SK-MEL-5 (cell line): ENCODE results near the gene MORN5. TPM values are rescaled to one million over a fixed set of nuclear protein-coding genes. Genes with fewer than 3 reads are reported as not detected.

ENCODE experiments used
- DNase-seq: peaks from one replicate; pipeline ENCODE4 v3.0.0-alpha.2; 2016; ENCODE audit warnings: low read depth, low spot score
- in situ Hi-C: cut with HindIII; loops from 2 replicates; pipeline ENCODE4 v1.10.0; 2016; ENCODE audit warnings: low sequenced_read_pairs, high pct_unique_total_duplicates, low pct_unique_long_range_greater_than_20kb
- total RNA-seq: library from RNA; depleted of rRNA; stranded (reverse); fragments of >200 nt; shearing (Covaris generic); gene quantifications from 2 replicates; pipeline ENCODE4 v1.2.3, GENCODE V29; 2014

MORN5 gene
- total RNA-seq, 1 experiment from 2014 or later: 0.32 TPM

- in situ Hi-C loops: no loop called here
- DNase-seq: no peak
These were observed 37.2 kb upstream of the MORN5 start for GRCh38 chr9:122122468-122122867.

- peak; percentile 82 for DNase-seq
- in situ Hi-C loops: no loop called here
These were observed 36.6 kb upstream of the MORN5 start for GRCh38 chr9:122122903-122123632.

GRCh38 chr9:122124048-122124447, 35.7 kb upstream of the MORN5 start:
- in situ Hi-C loops: no loop called here
- DNase-seq: no peak

- in situ Hi-C loops: no loop called here
- DNase-seq: no peak
These were observed 35.2 kb upstream of the MORN5 start for GRCh38 chr9:122124528-122124927.

- DNase-seq: peak; percentile 78
- in situ Hi-C loops: no loop called here
These were observed 34.6 kb upstream of the MORN5 start for GRCh38 chr9:122125158-122125508.

GRCh38 chr9:122125509-122126330, 34.0 kb upstream of the MORN5 start:
- in situ Hi-C loops: no loop called here
- no peak for DNase-seq

GRCh38 chr9:122126331-122127261, 33.1 kb upstream of the MORN5 start:
- no peak for DNase-seq
- in situ Hi-C loops: no loop called here

- in situ Hi-C loops: no loop called here
- no peak for DNase-seq
These were observed 32.3 kb upstream of the MORN5 start for GRCh38 chr9:122127396-122127798.

- DNase-seq: no peak
- in situ Hi-C loops: no loop called here
These were observed 31.4 kb upstream of the MORN5 start for GRCh38 chr9:122128007-122128968.

GRCh38 chr9:122128969-122129343, 30.8 kb upstream of the MORN5 start:
- in situ Hi-C loops: no loop called here
- DNase-seq: no peak

GRCh38 chr9:122129969-122130368, 29.7 kb upstream of the MORN5 start:
- no peak for DNase-seq
- in situ Hi-C loops: no loop called here

GRCh38 chr9:122130837-122131236, 28.9 kb upstream of the MORN5 start:
- in situ Hi-C loops: no loop called here
- DNase-seq: no peak

- in situ Hi-C loops: no loop called here
- DNase-seq: no peak
These were observed 28.2 kb upstream of the MORN5 start for GRCh38 chr9:122131401-122132001.

- in situ Hi-C loops: no loop called here
- DNase-seq: no peak
These were observed 27.2 kb upstream of the MORN5 start for GRCh38 chr9:122132539-122132938.

- in situ Hi-C loops: no loop called here
- DNase-seq: no peak
These were observed 26.3 kb upstream of the MORN5 start for GRCh38 chr9:122133263-122133983.

GRCh38 chr9:122133984-122134535, 25.6 kb upstream of the MORN5 start:
- no peak for DNase-seq
- in situ Hi-C loops: no loop called here
